ENCODE results near the gene SPNS1. TPM values are rescaled to one million over a fixed set of nuclear protein-coding genes. Genes with fewer than 3 reads are reported as not detected.

Gene SPNS1
- total RNA-seq, 1 donor from 2014 or later, result 36.0 TPM

DNA sequence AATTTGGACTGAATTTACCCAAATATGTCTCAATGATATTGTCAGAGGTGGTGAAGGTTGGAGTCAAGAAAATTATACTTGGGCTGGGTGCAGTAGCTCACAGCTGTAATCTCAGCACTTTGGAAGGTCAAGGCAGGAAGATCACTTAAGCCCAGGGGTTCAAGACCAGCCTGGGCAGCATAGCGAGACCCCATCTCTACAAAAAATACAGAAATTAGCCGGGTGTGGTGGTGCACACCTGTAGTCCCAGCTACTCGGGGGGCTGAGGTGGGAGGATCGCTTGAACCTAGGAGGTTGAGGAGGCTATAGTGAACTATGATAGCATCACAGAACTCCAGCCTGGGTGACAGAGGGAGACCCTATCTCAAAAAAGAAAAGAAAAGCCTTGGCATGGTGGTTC is 51.2 kb downstream of the SPNS1 start:
- DNase-seq (ENCODE audit: low read depth), result no peak

GRCh38 chr16:29028457-29029167 is 54.0 kb downstream of the SPNS1 start:
- no peak for DNase-seq (ENCODE audit: low read depth)

DNA sequence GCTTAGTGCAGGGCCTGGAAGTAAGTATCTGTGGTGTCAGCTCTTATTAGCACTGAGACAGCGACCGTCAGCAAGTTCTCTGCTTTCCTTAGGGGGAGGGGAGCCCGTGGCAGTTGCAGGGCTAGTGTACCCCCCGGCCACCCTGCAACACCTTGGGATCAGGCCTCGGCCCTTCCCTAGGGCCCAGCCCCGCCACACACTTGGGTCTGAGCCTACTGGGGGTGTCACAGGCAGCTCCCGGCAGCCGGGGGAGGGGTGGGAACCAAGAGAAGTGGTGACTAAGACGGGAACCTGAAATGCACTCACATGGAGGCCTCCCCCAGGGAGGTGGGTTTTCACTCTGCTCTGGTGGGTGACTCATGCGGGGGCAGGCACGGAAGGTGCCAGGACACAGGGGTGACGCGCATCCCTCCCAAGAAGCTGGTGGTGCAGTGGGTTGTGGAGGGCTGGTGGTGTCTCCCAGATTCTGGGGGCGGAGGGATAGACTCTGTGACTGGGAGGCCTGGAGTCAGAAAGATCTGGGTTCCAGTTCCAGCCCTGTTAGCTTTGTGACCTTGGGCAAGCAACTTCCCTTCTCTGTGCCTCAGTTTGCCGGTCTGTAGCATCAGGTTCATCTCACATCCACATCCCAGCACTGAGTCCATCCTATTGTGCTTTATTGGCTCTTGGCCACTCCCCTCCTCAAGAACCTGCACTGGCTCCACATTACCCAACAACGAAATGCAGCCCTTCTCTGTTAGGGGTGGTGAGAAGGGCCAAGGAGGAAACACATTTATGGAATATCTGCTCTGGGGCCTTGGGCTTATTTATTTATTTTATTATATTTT is 54.8 kb downstream of the SPNS1 start:
- DNase-seq (ENCODE audit: low read depth), result peak; percentile 97

DNA sequence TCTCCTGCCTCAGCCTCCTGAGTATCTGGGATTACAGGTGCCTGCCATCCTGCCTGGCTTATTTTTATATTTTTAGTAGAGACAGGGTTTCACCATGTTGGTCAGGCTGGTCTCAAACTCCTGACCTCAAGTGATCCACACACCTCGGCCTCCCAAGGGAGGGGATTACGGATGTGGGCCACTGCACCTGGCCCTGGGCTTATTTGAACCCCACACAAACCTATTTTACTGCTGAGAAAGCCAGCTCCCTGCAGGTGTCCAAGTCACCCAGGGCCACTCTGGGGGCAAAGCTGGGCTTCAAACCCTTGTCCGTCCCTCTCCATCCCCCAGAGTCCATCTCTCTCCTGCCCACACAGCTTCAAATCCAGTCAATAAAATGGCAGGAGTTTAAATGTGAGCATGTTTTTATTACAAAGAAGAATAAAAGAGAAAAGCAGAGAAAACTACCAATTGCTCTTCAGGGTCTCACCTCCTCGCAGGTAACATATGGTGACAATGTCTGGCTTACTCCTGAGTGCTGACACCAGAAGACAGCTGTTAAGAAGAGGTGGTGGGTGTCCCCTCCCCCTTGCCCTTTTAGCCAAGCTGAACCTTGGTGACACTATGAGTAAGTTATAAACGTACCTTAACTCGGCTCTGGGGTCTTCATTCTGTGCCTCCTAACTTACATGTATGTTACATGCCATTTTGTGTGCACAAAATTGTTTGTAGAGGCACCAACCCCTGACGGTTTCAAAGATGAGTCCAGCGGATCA is 55.7 kb downstream of the SPNS1 start:
- DNase-seq (ENCODE audit: low read depth), result no peak

Other genes starting within 250 kb of the SPNS1 start
- gene NPIPB9, start 223.0 kb upstream of the SPNS1 start, total RNA-seq, result 4.5 TPM in 1 of 2 replicates, not detected in the other
- 26.6 and 92.6 TPM in 2 replicates for gene ATXN2L, start 151.8 kb upstream of the SPNS1 start, total RNA-seq
- 129 and 130 TPM in 2 replicates for gene TUFM, start 128.4 kb upstream of the SPNS1 start, total RNA-seq
- 10.8 and 21.4 TPM in 2 replicates for gene SH2B1, start 110.9 kb upstream of the SPNS1 start, total RNA-seq
- 0.10 TPM in 1 of 2 replicates, not detected in the other for gene ATP2A1, start 96.3 kb upstream of the SPNS1 start, total RNA-seq
- 33.5 and 52.1 TPM in 2 replicates for gene RABEP2, start 49.5 kb upstream of the SPNS1 start, total RNA-seq
- gene CD19, start 42.8 kb upstream of the SPNS1 start, total RNA-seq, result not detected in 2 replicates
- 18.1 and 23.8 TPM in 2 replicates for gene NFATC2IP, start 23.8 kb upstream of the SPNS1 start, total RNA-seq
- gene LAT, start 10.3 kb downstream of the SPNS1 start, total RNA-seq, result 0.30 TPM in 1 of 2 replicates, not detected in the other